GM21447 (cell line): Measurements from ENCODE around the gene ABL2.
A peak's percentile ranks its signal among the peaks of the same experiment; 100 is the strongest.
"Not testable (repeated sequence)": the region's sequence is repeated elsewhere in the genome, so short reads cannot be mapped to it uniquely, and the experiment has no call there.

ENCODE experiments used
- ATAC-seq: cut with Tn5 transposase; IDR thresholded peaks from one replicate; pipeline ENCODE4 v1.9.1; 2021; ENCODE audit not compliant: unreplicated experiment

Gene ABL2

GRCh38 chr1:179170468-179170770 is 59.1 kb downstream of the ABL2 start:
- not testable (repeated sequence) for ATAC-seq

GRCh38 chr1:179169616-179170467 is 59.6 kb downstream of the ABL2 start:
- ATAC-seq, result no peak

- ATAC-seq, result no peak
Observed at GRCh38 chr1:179168536-179168935, 60.9 kb downstream of the ABL2 start.

GRCh38 chr1:179167955-179168354 is 61.5 kb downstream of the ABL2 start:
- no peak for ATAC-seq

GRCh38 chr1:179167418-179167777 is 62.1 kb downstream of the ABL2 start:
- ATAC-seq, result no peak

- no peak for ATAC-seq
Observed at GRCh38 chr1:179166663-179167417, 62.6 kb downstream of the ABL2 start.

- ATAC-seq, result no peak
Observed at GRCh38 chr1:179164494-179164893, 65.0 kb downstream of the ABL2 start.

- no peak for ATAC-seq
Observed at GRCh38 chr1:179156708-179157107, 72.8 kb downstream of the ABL2 start.

GRCh38 chr1:179156026-179156425 is 73.5 kb downstream of the ABL2 start:
- no peak for ATAC-seq

GRCh38 chr1:179155615-179156014 is 73.9 kb downstream of the ABL2 start:
- no peak for ATAC-seq

- ATAC-seq, result no peak
Observed at GRCh38 chr1:179154437-179154836, 75.0 kb downstream of the ABL2 start.

- no peak for ATAC-seq
Observed at GRCh38 chr1:179153217-179153616, 76.3 kb downstream of the ABL2 start.

GRCh38 chr1:179151908-179152682 is 77.4 kb downstream of the ABL2 start:
- peak; percentile 57 for ATAC-seq

- ATAC-seq, result no peak
Observed at GRCh38 chr1:179146911-179147310, 82.6 kb downstream of the ABL2 start.

- ATAC-seq, result no peak
Observed at GRCh38 chr1:179146476-179146875, 83.0 kb downstream of the ABL2 start.

- no peak for ATAC-seq
Observed at GRCh38 chr1:179145521-179145920, 84.0 kb downstream of the ABL2 start.

- ATAC-seq, result no peak
Observed at GRCh38 chr1:179144626-179145025, 84.9 kb downstream of the ABL2 start.

- ATAC-seq, result no peak
Observed at GRCh38 chr1:179143322-179143721, 86.2 kb downstream of the ABL2 start.

GRCh38 chr1:179142889-179143299 is 86.6 kb downstream of the ABL2 start:
- ATAC-seq, result no peak

- no peak for ATAC-seq
Observed at GRCh38 chr1:179141592-179142251, 87.8 kb downstream of the ABL2 start.

- not testable (repeated sequence) for ATAC-seq
Observed at GRCh38 chr1:179138755-179139154, 90.7 kb downstream of the ABL2 start.
